PC-3 (cell line): ENCODE data around the gene GORASP1.

Source experiments
- CTCF ChIP-seq: fragments of 300-600 bp; sonication (generic); conservative IDR thresholded peaks from 2 replicates; pipeline ENCODE4 v1.5.1; 2017; ENCODE audit warnings: antibody characterized with exemption, low read depth, mild to moderate bottlenecking, low read length
- EZH2 ChIP-seq: fragments of 300-600 bp; sonication (generic); IDR thresholded peaks from one replicate; pipeline ENCODE4 v1.6.1; 2017; ENCODE audit warnings: antibody characterized with exemption, mild to moderate bottlenecking, low read length; ENCODE audit not compliant: unreplicated experiment
- EZH2phosphoT487 ChIP-seq: fragments of 300-600 bp; sonication (generic); IDR thresholded peaks from 2 replicates; pipeline ENCODE4 v1.6.1; 2018; ENCODE audit warnings: mild to moderate bottlenecking, antibody characterized with exemption, low read length, borderline replicate concordance

- TF ChIP-seq CTCF (no peak), EZH2phosphoT487 (no peak), EZH2 (no peak)
These were observed 32.0 kb upstream of the GORASP1 start for GRCh38 chr3:39139442-39139841.
